ENCODE measurements around the gene ZFP91.

The ZFP91 gene

GRCh38 chr11:58586998-58587397 is 8.1 kb downstream of the ZFP91 start:
- no peak for DNase-seq

- no peak for DNase-seq
Measured at GRCh38 chr11:58591659-58592058, 12.8 kb downstream of the ZFP91 start.

GRCh38 chr11:58592760-58593472 is 14.1 kb downstream of the ZFP91 start:
- no peak for DNase-seq

- DNase-seq = no peak
Measured at GRCh38 chr11:58594826-58595225, 16.0 kb downstream of the ZFP91 start.

- DNase-seq = no peak
Measured at GRCh38 chr11:58596621-58597020, 17.8 kb downstream of the ZFP91 start.

- no peak for DNase-seq
Measured at GRCh38 chr11:58597486-58598144, 18.8 kb downstream of the ZFP91 start.

- no peak for DNase-seq
Measured at GRCh38 chr11:58600510-58600909, 21.6 kb downstream of the ZFP91 start.

GRCh38 chr11:58606930-58607714 is 28.3 kb downstream of the ZFP91 start:
- DNase-seq = no peak

- DNase-seq = no peak
Measured at GRCh38 chr11:58608331-58608730, 29.5 kb downstream of the ZFP91 start.

GRCh38 chr11:58609723-58610122 is 30.9 kb downstream of the ZFP91 start:
- DNase-seq = peak; percentile 19

GRCh38 chr11:58613228-58613627 is 34.4 kb downstream of the ZFP91 start:
- no peak for DNase-seq

- DNase-seq = no peak
Measured at GRCh38 chr11:58615559-58615958, 36.7 kb downstream of the ZFP91 start.

GRCh38 chr11:58616594-58616993 is 37.7 kb downstream of the ZFP91 start:
- no peak for DNase-seq

- DNase-seq = no peak
Measured at GRCh38 chr11:58617976-58618557, 39.2 kb downstream of the ZFP91 start.

- DNase-seq = no peak
Measured at GRCh38 chr11:58621586-58622262, 42.9 kb downstream of the ZFP91 start.

GRCh38 chr11:58622344-58622743 is 43.5 kb downstream of the ZFP91 start, which contains the start of gene CNTF:
TSS of gene CNTF (plus strand) at chr11:58622665. CDS start at chr11:58622753, 88 bp downstream.
- no peak for DNase-seq

GRCh38 chr11:58625086-58625485 is 46.2 kb downstream of the ZFP91 start:
- DNase-seq = no peak

GRCh38 chr11:58625826-58626460 is 47.1 kb downstream of the ZFP91 start:
- DNase-seq = no peak

GRCh38 chr11:58626934-58627483 is 48.1 kb downstream of the ZFP91 start:
- no peak for DNase-seq

- no peak for DNase-seq
Measured at GRCh38 chr11:58628446-58628845, 49.6 kb downstream of the ZFP91 start.

- peak; percentile 42 for DNase-seq
Measured at GRCh38 chr11:58629857-58630256, 51.0 kb downstream of the ZFP91 start.

GRCh38 chr11:58631378-58631777 is 52.5 kb downstream of the ZFP91 start:
- DNase-seq = no peak
